BLaER1 (cell line): ENCODE measurements around the gene FBLN1.
"Not testable (repeated sequence)": the region's sequence is repeated elsewhere in the genome, so short reads cannot be mapped to it uniquely, and the experiment has no call there.

Experiments used
- H3K27ac ChIP-seq: shearing (Covaris generic); formaldehyde crosslinking; 2 replicates; pipeline ENCODE4 v1.8.1; 2022
- H3K27me3 ChIP-seq: shearing (Covaris generic); formaldehyde crosslinking; 2 replicates; pipeline ENCODE4 v1.8.1; 2022
- H3K36me3 ChIP-seq: shearing (Covaris generic); formaldehyde crosslinking; 2 replicates; pipeline ENCODE4 v1.8.1; 2022
- H3K4me1 ChIP-seq: shearing (Covaris generic); formaldehyde crosslinking; 2 replicates; pipeline ENCODE4 v1.8.1; 2022
- H3K4me2 ChIP-seq: shearing (Covaris generic); formaldehyde crosslinking; 2 replicates; pipeline ENCODE4 v1.8.1; 2022
- H3K4me3 ChIP-seq: shearing (Covaris generic); formaldehyde crosslinking; 2 replicates; pipeline ENCODE4 v1.8.1; 2022
- H3K9ac ChIP-seq: shearing (Covaris generic); formaldehyde crosslinking; 2 replicates; pipeline ENCODE4 v1.8.1; 2022
- H3K9me3 ChIP-seq: shearing (Covaris generic); formaldehyde crosslinking; 2 replicates; pipeline ENCODE4 v1.8.1; 2022
- H4K20me1 ChIP-seq: shearing (Covaris generic); formaldehyde crosslinking; 2 replicates; pipeline ENCODE4 v1.8.1; 2022
- Cebpa-rat ChIP-seq: shearing (Covaris generic); IDR thresholded peaks from 2 replicates; pipeline ENCODE4 v1.8.1; 2022

Gene FBLN1

DNA sequence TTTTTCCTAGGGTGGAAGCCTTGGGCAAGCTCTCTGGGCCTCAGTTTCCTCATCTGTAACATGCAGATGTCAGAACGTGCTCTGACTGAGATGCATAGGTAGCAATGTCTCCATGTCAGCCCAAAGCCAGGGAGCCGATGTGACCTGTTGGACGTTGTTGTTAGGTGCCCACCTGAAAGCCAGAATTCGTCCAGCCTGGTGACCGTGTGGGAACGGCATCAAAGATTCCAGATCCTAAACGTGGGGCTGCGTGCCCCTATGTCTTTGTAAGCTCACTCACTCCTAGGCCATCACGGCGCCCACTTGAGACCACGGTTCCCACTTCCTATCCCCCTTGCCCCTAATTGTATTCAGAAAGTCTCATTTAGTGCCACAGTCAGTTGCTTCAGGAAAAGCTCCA lies 48.2 kb downstream of the FBLN1 start:
- Histone ChIP-seq H4K20me1 (peaks cover 34% of the 10 kb centered on the region), H3K4me1 (peaks cover 42% of the 10 kb centered on the region), H3K36me3 (peaks cover 84% of the 10 kb centered on the region), H3K27me3 (no peaks in the 10 kb centered on the region), H3K27ac (no peak overlapping the region), H3K9me3 (no peaks in the 10 kb centered on the region), H3K4me3 (no peak overlapping the region), H3K9ac (no peak overlapping the region), H3K4me2 (peak overlapping the region; percentile 79; the same call in 1 of the 2 replicates)
- no peak for TF ChIP-seq Cebpa-rat

GRCh38 chr22:45551310-45552016 lies 48.8 kb downstream of the FBLN1 start:
- Histone ChIP-seq H3K27me3 (no peaks in the 10 kb centered on the region), H3K4me2 (peak overlapping the region; percentile 79), H4K20me1 (peaks cover 34% of the 10 kb centered on the region), H3K9ac (no peak overlapping the region), H3K4me1 (peaks cover 42% of the 10 kb centered on the region), H3K36me3 (peaks cover 84% of the 10 kb centered on the region), H3K9me3 (no peaks in the 10 kb centered on the region), H3K4me3 (no peak overlapping the region), H3K27ac (no peak overlapping the region)
- TF ChIP-seq Cebpa-rat, result no peak

DNA sequence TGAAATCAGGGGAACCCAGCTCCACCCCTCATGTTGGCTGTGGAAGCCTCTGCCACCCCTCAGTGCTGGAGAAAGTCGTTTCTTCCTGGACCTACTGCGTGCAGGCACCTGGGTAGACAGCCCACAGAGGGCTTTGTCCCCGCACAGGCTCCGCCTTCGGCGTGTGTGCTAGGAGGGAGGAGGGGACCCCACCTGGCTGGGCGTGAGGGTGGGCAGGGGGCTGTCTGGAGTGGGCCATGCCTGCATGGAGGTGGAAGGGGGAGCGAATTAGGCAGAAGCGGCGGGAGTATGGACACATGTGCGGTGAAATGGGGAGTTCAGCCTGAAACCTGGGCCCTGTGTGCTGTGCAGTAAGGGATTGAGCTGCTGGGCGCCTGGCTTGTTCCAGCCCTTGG lies 49.3 kb downstream of the FBLN1 start:
- peaks cover 34% of the 10 kb centered on the region for H4K20me1 ChIP-seq
- no peaks in the 10 kb centered on the region for H3K27me3 ChIP-seq
- peaks cover 42% of the 10 kb centered on the region for H3K4me1 ChIP-seq
- no peak for TF ChIP-seq Cebpa-rat
- peaks cover 84% of the 10 kb centered on the region for H3K36me3 ChIP-seq
- H3K4me3 ChIP-seq, result no peak overlapping the region
- peak overlapping the region; percentile 79 for H3K4me2 ChIP-seq
- no peaks in the 10 kb centered on the region for H3K9me3 ChIP-seq
- H3K27ac ChIP-seq, result no peak overlapping the region
- H3K9ac ChIP-seq, result no peak overlapping the region

DNA sequence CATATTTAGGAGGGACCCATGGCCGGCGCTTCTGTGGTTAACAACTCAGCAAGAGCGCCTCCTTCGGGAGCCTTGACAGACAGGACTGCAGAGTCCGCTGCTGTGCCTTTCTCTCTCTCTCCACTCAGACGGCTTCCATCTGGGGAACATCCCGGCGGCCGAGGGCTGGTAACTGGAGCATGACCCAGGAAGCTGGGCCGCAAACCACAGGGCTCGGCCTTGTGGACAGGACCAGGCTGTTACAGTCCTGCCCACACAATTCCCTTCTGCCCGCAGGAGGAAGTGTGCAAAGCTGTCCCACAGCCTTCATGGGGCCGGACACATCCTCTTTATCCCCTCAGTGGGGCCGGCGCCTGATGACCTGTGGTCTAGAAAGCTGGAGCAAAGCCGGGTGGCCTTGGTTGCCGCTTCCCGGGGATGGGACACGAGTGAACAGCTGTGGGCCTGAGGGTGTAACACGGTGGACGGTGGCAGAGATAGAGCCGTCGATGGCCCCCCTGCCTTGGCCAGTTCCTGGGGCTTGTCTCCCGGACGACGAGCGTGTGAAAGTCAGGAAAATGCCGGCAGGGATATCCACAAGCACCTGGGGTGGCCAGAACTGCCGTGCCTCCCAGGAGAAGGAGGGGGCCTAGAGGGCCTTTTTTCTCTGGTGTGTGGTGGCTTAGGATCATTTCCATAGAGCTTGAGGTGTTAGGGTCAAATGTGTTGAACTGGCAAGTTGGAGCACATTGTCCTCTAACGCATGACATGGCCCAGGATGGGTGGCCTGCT lies 50.1 kb downstream of the FBLN1 start:
- no peak overlapping the region for H3K4me3 ChIP-seq
- H3K9ac ChIP-seq, result peak overlapping the region; percentile 15; the same call in 1 of the 2 replicates
- peak overlapping the region; percentile 79 for H3K4me2 ChIP-seq
- H3K4me1 ChIP-seq, result peaks cover 42% of the 10 kb centered on the region
- TF ChIP-seq Cebpa-rat, result no peak
- peaks cover 7% of the 10 kb centered on the region for H3K9me3 ChIP-seq
- peaks cover 84% of the 10 kb centered on the region for H3K36me3 ChIP-seq
- H3K27ac ChIP-seq, result no peak overlapping the region
- no peaks in the 10 kb centered on the region for H3K27me3 ChIP-seq
- peaks cover 34% of the 10 kb centered on the region for H4K20me1 ChIP-seq

GRCh38 chr22:45553351-45554039 lies 50.8 kb downstream of the FBLN1 start:
- Histone ChIP-seq H3K27ac (no peak overlapping the region), H3K4me1 (peaks cover 42% of the 10 kb centered on the region)

GRCh38 chr22:45554040-45554406 lies 51.3 kb downstream of the FBLN1 start:
- Histone ChIP-seq H3K4me2 (peak overlapping the region; percentile 79), H3K9ac (no peak overlapping the region), H4K20me1 (peaks cover 34% of the 10 kb centered on the region), H3K9me3 (peaks cover 19% of the 10 kb centered on the region), H3K4me3 (no peak overlapping the region), H3K27me3 (no peaks in the 10 kb centered on the region), H3K36me3 (peaks cover 84% of the 10 kb centered on the region), H3K27ac (no peak overlapping the region), H3K4me1 (peaks cover 42% of the 10 kb centered on the region)
- no peak for TF ChIP-seq Cebpa-rat

More at GRCh38 chr22:45553351-45554039, 50.8 kb downstream of the FBLN1 start:
- no peak overlapping the region; the same call in 1 of the 2 replicates for H3K9ac ChIP-seq
- H3K9me3 ChIP-seq, result peaks cover 14% of the 10 kb centered on the region
- peaks cover 34% of the 10 kb centered on the region for H4K20me1 ChIP-seq
- peak overlapping the region; percentile 79 for H3K4me2 ChIP-seq
- H3K4me3 ChIP-seq, result no peak overlapping the region
- H3K36me3 ChIP-seq, result peaks cover 84% of the 10 kb centered on the region
- H3K27me3 ChIP-seq, result no peaks in the 10 kb centered on the region
- TF ChIP-seq Cebpa-rat, result no peak

GRCh38 chr22:45554861-45555260 lies 52.2 kb downstream of the FBLN1 start:
- H3K36me3 ChIP-seq, result peaks cover 84% of the 10 kb centered on the region

GRCh38 chr22:45557926-45558325 lies 55.2 kb downstream of the FBLN1 start:
- Histone ChIP-seq H3K9me3 (peaks cover 41% of the 10 kb centered on the region), H3K4me1 (peaks cover 30% of the 10 kb centered on the region), H3K36me3 (peaks cover 91% of the 10 kb centered on the region), H4K20me1 (peaks cover 16% of the 10 kb centered on the region)
- H3K27me3 ChIP-seq, H3K4me2 ChIP-seq, H3K27ac ChIP-seq, H3K9ac ChIP-seq, H3K4me3 ChIP-seq: not testable (repeated sequence)

More at GRCh38 chr22:45554861-45555260, 52.2 kb downstream of the FBLN1 start:
- Histone ChIP-seq H4K20me1 (peaks cover 34% of the 10 kb centered on the region), H3K27me3 (no peaks in the 10 kb centered on the region), H3K4me1 (peaks cover 42% of the 10 kb centered on the region), H3K9me3 (peaks cover 28% of the 10 kb centered on the region), H3K9ac (no peak overlapping the region), H3K4me3 (no peak overlapping the region), H3K4me2 (no peak overlapping the region), H3K27ac (no peak overlapping the region)
- no peak for TF ChIP-seq Cebpa-rat

DNA sequence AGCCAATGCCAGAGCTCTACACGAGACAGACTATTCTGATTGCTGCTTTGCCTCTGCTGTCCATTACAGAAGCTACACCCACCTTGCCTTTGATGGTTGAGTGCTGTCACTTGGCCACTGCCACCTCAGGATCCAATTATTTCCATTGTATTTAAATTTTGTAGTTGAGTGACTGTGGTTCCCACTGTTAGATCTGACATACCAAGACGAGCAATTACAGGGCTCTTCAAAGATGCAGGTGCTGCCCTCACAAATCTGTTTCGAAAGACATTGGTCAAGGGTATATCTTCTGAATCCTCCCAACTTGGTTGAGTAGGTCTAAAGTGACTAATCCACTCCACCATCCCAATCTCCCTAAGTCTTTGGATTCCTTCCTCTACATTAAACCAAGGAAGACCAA lies 57.4 kb downstream of the FBLN1 start:
- H3K4me2 ChIP-seq, H4K20me1 ChIP-seq, H3K9ac ChIP-seq, H3K27ac ChIP-seq, H3K27me3 ChIP-seq, H3K4me3 ChIP-seq: not testable (repeated sequence)
- H3K36me3 ChIP-seq, result peaks cover 97% of the 10 kb centered on the region
- peaks cover 14% of the 10 kb centered on the region for H3K4me1 ChIP-seq
- H3K9me3 ChIP-seq, result peaks cover 41% of the 10 kb centered on the region

DNA sequence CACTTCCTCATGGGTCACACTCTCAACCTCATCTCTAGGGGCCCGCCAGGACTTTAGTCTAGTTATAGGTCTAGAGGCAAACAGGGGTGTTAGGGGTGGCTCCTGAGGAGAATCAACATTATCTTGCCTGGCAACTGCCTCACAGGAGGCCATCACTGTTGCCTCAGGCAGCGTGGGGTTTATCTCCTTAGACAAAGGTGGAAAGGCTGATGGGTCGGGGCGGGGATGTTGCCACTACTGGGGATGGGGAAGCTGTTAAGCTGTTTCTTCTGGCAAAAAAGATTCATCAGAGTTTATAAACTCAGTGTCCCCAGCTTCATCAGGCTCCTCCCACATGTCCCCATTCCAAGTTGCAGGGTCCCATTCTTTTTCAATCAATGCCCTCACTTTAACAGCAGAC lies 58.1 kb downstream of the FBLN1 start:
- not testable (repeated sequence) for H3K4me3 ChIP-seq, H3K27me3 ChIP-seq, H4K20me1 ChIP-seq, H3K27ac ChIP-seq, H3K9ac ChIP-seq, H3K4me2 ChIP-seq
- Histone ChIP-seq H3K9me3 (peaks cover 41% of the 10 kb centered on the region), H3K36me3 (peaks cover 99% of the 10 kb centered on the region), H3K4me1 (peaks cover 14% of the 10 kb centered on the region)
